Glutamatergic neuron (in vitro differentiated cells): Measurements from ENCODE around the gene RAP1A. TPM values are rescaled to one million over a fixed set of nuclear protein-coding genes. Genes with fewer than 3 reads are reported as not detected.
"Not testable (repeated sequence)": the region's sequence is repeated elsewhere in the genome, so short reads cannot be mapped to it uniquely, and the experiment has no call there.

Experiments
- DNase-seq: peaks from one replicate; pipeline ENCODE4 v3.0.0; 2022
- H3K27ac Mint-ChIP-seq: one replicate; pipeline ENCODE4 v1.8.0; 2020; ENCODE audit warnings: mild to moderate bottlenecking, mixed read lengths, inconsistent platforms; ENCODE audit not compliant: unreplicated experiment
- H3K27me3 Mint-ChIP-seq: one replicate; pipeline ENCODE4 v1.8.0; 2020; ENCODE audit warnings: mild to moderate bottlenecking, moderate library complexity, mixed read lengths, inconsistent platforms; ENCODE audit not compliant: unreplicated experiment
- H3K36me3 Mint-ChIP-seq: one replicate; pipeline ENCODE4 v1.8.0; 2020; ENCODE audit warnings: mild to moderate bottlenecking, mixed read lengths, inconsistent platforms; ENCODE audit not compliant: unreplicated experiment
- H3K4me1 Mint-ChIP-seq: one replicate; pipeline ENCODE4 v1.8.0; 2020; ENCODE audit warnings: mild to moderate bottlenecking, low read depth, mixed read lengths, inconsistent platforms; ENCODE audit not compliant: unreplicated experiment
- H3K4me3 Mint-ChIP-seq: one replicate; pipeline ENCODE4 v1.8.0; 2020; ENCODE audit warnings: mild to moderate bottlenecking, mixed read lengths, inconsistent platforms; ENCODE audit not compliant: unreplicated experiment
- H3K9me3 Mint-ChIP-seq: one replicate; pipeline ENCODE4 v1.8.0; 2020; ENCODE audit warnings: mild to moderate bottlenecking, moderate library complexity, mixed read lengths, inconsistent platforms; ENCODE audit not compliant: unreplicated experiment
- CTCF ChIP-seq: fragments of 200-600 bp; sonication (generic); IDR thresholded peaks from one replicate; pipeline ENCODE4 v1.5.0; 2021; ENCODE audit not compliant: partially characterized antibody, unreplicated experiment
- total RNA-seq: library from RNA; stranded (reverse); fragmentation: NEBNext Ultra II Directional; extraction: Animal tissue kit (Norgen Biotek cat#: 25700); gene quantifications from one replicate; pipeline ENCODE4 v1.2.1, GENCODE V29; 2021; ENCODE audit not compliant: unreplicated experiment

The RAP1A gene
- total RNA-seq, 1 donor from 2014 or later, result 17.9 TPM

GRCh38 chr1:111671852-111672251 lies 52.3 kb downstream of the RAP1A start:
- H3K4me3 Mint-ChIP-seq, result no peak overlapping the region
- no peaks in the 10 kb centered on the region for H3K9me3 Mint-ChIP-seq
- H3K27me3 Mint-ChIP-seq, result no peaks in the 10 kb centered on the region
- peaks cover 5% of the 10 kb centered on the region for H3K4me1 Mint-ChIP-seq
- H3K36me3 Mint-ChIP-seq, result peaks cover 5% of the 10 kb centered on the region
- no peak for TF ChIP-seq CTCF
- no peak for DNase-seq
- H3K27ac Mint-ChIP-seq, result no peak overlapping the region

GRCh38 chr1:111672331-111672730 lies 52.7 kb downstream of the RAP1A start:
- no peak overlapping the region for H3K4me3 Mint-ChIP-seq
- H3K27me3 Mint-ChIP-seq, result no peaks in the 10 kb centered on the region
- peaks cover 3% of the 10 kb centered on the region for H3K4me1 Mint-ChIP-seq
- H3K36me3 Mint-ChIP-seq, result peaks cover 8% of the 10 kb centered on the region
- H3K27ac Mint-ChIP-seq, result no peak overlapping the region
- DNase-seq, result no peak
- no peaks in the 10 kb centered on the region for H3K9me3 Mint-ChIP-seq
- TF ChIP-seq CTCF, result no peak

GRCh38 chr1:111677604-111678003 lies 58.0 kb downstream of the RAP1A start:
- DNase-seq, result no peak
- Mint-ChIP-seq H3K27me3 (peaks cover 2% of the 10 kb centered on the region), H3K4me1 (peaks cover 3% of the 10 kb centered on the region), H3K9me3 (peaks cover 9% of the 10 kb centered on the region), H3K4me3 (no peak overlapping the region), H3K36me3 (peaks cover 40% of the 10 kb centered on the region), H3K27ac (no peak overlapping the region)
- no peak for TF ChIP-seq CTCF

- no peaks in the 10 kb centered on the region for H3K4me1 Mint-ChIP-seq
- no peak overlapping the region for H3K27ac Mint-ChIP-seq
- DNase-seq, result no peak
- peaks cover 2% of the 10 kb centered on the region for H3K27me3 Mint-ChIP-seq
- TF ChIP-seq CTCF, result no peak
- H3K9me3 Mint-ChIP-seq, result peaks cover 13% of the 10 kb centered on the region
- H3K4me3 Mint-ChIP-seq, result no peak overlapping the region
- peaks cover 51% of the 10 kb centered on the region for H3K36me3 Mint-ChIP-seq
These were observed 60.0 kb downstream of the RAP1A start for GRCh38 chr1:111679541-111679940.

- Mint-ChIP-seq H3K9me3 (peaks cover 13% of the 10 kb centered on the region), H3K36me3 (peaks cover 51% of the 10 kb centered on the region)
- not testable (repeated sequence) for H3K27me3 Mint-ChIP-seq, H3K4me1 Mint-ChIP-seq, H3K27ac Mint-ChIP-seq, DNase-seq, H3K4me3 Mint-ChIP-seq
These were observed 60.7 kb downstream of the RAP1A start for GRCh38 chr1:111680212-111680800.

- peaks cover 25% of the 10 kb centered on the region for H3K36me3 Mint-ChIP-seq
- not testable (repeated sequence) for H3K27me3 Mint-ChIP-seq, H3K9me3 Mint-ChIP-seq, H3K4me3 Mint-ChIP-seq, DNase-seq, H3K27ac Mint-ChIP-seq, H3K4me1 Mint-ChIP-seq
These were observed 65.9 kb downstream of the RAP1A start for GRCh38 chr1:111685293-111686153.
